Stimulated activated CD4-positive, alpha-beta T cell treated with anti-CD3 and anti-CD28 coated beads, Interleukin-4, amount 100 ng/mL, for 1 hour (primary cell): Measurements from ENCODE around the gene ACOXL.

Experiments
- DNase-seq: peaks from one replicate; pipeline ENCODE4 v3.0.0-alpha.2; 2020

Gene ACOXL

DNA sequence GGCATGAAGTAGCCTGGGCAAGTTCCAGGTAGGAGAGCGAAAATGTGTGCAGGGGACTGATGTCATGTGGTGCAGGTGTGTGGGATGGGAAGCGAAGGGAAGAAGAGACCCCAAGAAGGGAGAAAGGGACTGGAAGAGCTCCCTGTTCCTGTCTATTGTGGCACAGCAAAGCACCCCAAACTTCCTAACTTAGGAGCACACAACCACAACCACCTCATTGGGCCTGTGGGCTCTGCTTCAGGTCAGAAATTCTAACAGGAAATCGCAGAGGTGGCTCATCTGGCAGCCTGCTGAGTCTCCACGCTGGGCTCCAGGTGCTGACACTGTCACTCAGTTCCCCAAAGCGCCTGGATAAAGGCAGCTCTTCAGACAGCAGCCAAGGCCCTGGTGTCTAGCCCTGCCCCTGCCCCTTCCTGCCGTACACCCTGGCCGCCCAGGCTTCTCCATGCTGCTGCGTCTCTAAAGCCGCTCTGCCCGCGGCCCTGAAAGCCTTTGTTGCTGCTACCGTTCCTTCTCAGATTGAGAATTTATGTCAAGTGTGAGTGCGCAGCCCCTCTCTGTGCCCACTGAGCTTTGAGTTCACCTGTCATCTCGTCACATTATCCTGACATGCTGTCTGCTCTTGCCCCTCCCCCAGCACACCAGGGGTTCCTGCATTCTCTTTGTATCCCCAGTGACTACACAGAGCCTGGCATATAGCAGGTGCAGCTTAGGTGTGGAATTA lies 248.1 kb downstream of the ACOXL start:
- DNase-seq, result no peak

DNA sequence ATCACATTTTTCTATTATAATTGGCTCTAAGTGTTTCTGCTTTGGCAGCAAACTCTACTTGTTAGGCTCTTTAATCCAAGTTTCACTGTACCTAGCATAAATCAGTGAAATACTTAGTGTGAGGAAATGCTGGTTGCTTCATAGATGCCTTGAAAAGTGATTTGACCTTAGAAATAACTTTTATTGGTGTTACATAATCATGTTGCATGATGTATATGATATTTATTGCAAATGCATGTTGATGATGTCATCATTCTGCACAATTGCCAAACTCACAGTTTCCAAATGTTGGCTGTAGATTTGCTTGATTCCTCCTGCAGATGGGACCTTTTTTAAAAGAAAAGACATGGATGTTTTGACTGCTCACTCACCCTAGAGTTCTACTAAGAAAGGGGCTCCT lies 250.8 kb downstream of the ACOXL start:
- DNase-seq, result no peak

DNA sequence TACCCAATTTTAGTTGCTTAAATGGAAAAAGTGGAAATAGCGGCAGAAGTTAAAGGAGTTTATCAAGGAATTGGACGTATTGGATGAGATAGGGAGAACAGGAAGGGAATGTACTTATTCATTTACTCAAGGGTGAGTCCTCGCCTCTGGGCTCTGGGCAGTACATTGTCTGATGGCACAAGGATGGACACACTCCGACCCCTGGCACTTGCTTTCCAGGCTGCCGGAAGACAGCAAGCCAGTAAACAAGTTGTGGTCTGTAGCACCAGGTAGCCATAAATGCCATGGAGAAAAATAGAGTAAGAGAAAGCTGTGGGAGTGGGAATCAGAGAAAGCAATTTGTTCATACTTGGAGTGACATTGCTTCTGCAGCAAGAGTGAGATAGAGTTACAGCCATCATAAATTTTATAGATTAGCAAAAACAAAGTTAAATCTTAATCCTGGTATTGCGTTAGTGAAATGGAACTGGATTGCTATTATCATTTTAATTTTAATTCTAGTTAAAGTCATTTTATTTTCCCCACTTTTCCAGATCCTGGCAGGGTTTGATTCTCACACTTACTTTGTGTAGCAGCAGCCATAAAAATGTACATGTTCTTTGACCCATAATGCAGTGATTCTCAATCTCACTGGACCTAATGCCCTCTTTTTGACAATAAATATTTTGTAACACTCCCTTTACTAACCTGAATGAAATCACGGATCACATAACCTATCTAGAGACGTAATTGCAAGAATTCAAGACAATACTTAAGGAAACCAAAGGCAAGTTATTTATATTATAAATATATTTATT lies 252.5 kb downstream of the ACOXL start:
- no peak for DNase-seq

DNA sequence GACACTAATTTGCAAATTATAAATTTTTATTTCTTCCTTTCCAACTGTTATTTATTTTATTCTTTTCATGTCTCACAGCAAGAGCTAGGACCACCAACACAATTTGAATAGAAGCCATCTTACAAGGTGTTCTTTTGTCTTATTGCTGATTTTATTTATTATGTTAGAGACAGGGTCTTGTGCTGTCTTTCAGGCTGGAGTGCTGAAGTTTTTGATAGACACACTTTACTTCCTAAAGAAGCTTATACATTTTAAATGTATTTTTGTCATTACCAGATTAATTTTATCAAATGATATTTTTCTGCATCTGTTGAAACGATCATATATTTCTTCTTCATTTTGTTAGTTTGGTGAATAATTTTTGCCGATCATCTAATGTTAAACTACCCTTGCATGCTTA lies 258.1 kb downstream of the ACOXL start:
- DNase-seq, result no peak

DNA sequence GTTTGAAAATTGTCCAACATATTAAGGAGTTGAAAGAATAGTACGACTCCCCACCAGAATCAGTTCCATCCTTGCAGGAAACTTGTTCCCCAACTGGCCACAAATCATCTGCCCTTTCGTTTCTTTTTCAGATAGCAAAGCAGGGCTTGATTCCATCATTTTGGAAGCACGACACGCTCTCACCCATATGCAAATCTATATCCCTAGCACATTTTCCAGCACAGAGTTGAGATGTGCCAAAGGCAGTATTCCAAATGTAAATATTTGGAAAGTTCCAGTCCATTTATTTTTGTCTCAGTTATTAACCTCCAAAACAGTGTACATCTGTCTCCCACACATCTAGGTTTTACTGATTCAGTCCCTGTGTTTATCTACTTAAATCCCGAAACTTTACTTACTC lies 259.5 kb downstream of the ACOXL start:
- no peak for DNase-seq

DNA sequence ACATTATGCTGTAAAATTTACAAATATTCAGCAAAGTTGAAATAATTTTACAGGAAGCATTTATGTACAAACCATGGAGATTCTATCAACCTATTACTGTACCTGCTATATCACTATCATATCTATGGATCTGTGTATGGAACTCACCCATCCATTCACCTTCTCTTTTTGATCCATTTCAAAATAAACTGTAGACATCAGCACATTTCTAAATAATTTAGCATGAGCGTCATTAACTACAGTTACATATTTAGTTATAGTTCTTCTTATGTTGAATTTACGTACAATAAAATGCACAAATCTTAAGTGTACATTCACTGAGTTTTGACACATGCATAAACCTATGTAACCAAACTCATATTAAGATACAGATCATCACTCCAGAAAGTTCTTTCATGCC lies 260.5 kb downstream of the ACOXL start:
- no peak for DNase-seq

DNA sequence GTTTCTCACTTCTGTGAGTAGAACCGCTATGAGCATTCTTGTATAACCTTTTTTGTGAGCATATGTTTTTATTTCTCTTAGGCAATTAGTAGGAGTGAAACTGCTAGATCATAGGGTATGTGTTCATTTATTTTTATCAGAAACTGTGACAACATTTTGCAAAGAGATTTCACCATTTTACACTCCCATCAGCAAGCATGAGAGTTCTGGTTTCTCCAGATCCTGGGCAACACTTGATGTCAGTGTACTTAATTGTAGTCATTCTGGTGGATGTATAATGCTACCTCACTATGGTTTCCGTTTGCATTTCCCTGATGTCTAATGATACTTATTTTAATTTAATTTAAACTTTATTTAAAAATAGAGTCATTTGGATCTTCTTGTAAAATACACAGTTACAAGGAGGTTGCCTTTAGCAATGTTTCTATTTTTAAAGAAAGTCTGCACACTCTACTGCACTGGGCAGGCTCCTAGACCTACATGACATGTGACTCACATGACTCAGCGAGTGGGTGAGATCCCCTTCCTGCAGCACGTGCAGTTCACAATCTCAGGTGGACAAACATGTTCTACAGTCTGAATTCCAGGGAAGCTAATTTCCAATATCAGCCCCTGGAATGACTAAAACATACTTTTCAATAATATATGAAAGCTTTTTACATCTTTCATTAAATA lies 261.3 kb downstream of the ACOXL start:
- no peak for DNase-seq

DNA sequence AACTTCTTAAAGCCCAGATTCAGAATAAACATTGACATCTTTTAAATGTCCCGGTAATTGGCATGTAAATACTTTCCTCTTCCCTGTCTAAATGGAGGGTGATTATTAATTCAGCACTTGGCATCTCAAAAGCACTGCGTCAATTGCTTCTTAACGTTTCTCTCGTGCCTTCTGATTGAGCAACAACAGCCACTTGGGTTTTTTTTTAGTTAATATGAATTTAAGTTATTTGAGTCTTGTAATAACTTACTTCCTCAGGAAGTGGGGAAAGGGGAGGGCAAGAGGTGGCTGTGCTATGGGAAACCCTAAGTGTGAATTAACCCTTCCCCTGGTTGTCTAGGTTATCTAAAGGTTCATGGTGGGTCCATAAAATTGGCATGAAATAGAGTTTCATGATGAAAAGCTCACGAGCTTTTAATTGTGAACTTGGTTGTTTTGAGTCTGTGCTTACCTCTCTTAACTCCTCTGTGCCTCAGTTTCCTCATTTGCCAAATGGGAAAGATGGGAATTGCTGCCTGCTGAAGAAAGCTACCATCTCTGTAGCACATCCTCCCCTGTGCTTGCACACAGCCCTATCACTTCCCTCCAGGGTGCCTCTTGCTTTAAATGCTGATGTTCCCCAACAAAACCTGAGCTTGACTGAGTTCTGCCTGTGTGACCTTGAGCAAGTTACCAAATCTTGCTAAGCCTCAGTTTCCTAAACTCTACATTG lies 262.0 kb downstream of the ACOXL start:
- DNase-seq, result no peak

DNA sequence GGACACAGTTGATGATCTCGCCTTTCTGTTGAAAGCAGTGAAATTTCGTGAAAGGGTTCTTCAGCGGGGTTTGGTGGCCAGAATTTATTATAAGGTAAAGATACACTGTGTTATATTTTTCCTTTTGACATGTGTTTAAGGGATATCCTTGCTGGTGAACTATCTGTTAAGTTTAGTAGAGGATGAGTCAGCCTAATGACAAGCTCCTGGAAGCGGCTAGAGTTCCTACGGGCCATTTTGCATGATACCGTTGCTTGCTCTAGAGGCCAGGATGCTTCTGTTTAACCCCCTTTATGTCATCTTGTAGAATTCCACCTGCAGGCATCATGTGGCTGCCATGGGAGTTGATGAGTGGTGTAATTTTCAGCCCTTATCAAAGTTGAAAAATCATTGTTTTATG lies 263.5 kb downstream of the ACOXL start:
- no peak for DNase-seq

DNA sequence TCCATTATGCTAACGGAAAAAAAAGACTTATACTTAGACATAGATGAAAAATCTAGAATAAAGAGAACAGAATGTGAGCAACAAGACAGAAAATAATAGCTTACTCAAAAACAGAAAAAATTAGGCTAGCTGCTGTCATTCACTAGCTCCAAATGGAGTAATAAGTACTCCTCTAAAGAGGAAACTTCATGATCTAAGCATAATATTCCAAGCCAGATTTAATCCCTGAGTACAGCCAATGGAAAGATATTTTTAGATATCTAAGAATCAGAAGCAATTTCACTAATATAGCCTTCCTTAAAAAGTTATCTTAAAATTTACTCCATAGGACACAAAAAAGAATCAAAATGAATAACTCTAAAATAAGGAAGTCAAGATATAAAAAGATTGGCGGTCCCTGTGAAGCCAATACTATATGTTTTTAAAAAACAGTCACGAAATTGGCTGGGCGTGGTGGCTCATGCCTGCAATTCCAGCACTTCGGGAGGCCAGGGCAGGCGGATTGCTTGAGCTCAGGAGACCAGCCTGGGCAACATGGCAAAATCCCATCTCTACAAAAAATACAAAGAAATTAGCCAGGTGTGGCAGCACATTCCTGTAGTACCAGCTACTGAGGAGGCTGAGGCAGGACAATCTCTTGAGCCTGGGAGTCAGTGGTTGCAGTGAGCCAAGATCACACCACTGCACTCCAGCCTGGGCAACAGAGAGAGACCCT lies 265.1 kb downstream of the ACOXL start:
- DNase-seq, result no peak

DNA sequence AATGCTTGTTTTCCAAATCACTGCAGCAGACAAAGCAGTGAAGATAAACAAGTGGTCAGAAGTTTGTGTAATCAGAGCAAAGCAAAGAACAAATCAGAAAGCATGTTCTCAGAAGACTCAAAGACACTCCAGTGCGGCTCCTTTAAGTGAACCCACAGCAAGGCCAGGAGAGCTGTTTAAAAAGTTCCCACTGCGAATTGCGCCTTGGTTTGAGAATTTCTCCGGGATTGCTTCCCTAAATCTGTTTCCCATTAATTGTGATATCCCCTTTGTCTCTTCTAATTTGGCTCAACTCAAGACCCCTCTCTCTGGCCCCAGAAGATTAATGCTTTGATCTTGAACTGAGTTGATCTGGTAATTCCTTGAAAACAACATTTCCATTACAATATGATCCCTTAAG lies 265.9 kb downstream of the ACOXL start:
- DNase-seq, result no peak

DNA sequence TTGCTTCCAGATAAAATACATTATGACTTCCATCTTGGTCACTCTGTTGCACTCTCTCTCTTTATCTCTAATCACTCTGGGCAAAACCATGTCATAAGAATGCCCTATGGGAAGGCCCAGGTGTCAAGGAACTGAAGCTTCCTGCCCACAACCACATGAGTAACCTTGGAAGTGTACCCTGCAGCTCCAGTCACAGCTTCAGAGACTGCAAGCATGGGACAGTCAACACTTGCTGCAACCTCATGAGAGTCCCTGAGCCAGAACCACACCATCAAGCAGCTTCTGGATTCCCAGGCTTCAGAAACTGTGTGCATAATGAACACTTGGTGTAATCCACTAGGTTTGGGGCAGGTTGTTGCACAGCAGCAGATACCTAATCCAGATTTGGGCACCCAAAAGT lies 267.3 kb downstream of the ACOXL start:
- DNase-seq, result no peak

DNA sequence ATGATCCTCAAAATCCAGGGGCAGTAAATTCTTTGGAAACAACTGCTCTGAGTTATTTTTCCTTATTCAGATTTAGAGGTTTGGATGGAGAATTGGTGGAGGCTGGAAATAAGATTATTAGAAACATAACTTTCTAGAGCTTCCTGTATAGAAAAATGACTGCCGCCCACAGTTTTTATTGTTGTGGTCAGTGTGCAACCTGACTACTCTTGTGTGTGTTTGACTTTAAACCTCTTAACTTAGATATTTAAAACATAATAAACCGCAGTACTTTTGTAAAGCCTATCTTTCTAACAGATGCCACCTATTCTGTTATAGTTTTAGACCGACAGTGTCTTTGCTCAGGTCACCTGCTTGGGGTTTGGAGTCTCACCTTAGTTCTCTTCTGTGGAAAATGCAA lies 272.9 kb downstream of the ACOXL start:
- DNase-seq, result no peak

DNA sequence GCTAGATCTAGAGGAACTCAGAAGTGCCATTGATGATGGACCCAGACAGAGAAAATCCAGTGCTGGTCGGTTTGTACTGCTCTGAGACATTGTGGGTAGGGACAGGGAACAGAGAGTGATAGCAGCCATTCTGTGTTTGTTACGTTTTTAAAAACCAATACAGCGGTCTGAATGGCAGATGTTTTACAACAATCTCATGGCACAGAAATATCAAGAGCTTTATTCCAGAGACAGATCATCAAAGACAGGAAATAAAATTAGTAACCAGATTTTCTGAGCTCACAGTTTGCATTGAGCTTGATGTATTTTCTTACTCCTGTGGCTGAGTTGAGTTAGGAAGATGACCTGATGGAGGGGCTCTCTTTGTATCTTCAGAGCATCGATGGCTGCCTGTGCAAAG lies 273.4 kb downstream of the ACOXL start:
- DNase-seq, result no peak

DNA sequence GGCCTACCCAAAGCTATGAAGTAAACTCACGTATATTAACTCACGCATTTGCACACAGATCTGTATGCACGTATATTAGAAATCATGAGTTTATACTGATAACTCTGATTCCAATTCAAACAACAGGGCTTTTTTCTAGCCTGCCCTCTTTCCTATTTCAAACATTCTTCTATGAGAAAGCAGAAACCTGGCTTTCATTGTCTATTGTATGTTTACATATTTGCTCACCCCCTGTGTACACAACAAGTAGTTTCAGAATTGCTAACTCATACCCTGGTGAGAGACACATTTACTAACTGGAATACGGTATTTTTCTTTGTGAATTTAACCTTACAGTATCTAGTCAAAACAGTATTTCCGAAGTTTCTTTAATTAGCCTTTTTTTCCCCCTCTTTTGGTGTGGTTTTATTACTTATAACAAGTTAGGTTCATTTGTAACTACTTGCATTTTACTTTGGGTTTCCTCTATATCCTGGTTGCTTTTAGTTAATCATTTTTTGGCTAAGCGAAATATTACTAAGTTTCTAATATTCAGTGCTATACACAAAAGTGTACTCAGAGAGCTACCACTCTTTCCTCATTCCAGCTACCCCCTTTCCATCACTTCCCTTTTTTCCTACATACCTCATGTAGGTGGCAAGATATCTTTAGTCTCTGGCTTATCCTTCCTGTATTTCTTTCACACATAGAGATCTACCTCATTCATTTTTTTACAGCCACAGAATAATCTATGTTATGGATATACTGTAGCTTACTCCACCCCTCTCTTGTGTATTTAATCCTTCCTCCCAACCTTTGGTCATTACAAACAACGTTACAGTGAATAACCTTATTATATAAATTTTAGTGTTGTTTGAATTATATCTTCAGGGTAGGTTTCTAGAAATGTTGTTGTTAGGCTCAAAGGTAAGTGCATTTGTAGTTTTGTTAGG lies 275.6 kb downstream of the ACOXL start:
- no peak for DNase-seq

DNA sequence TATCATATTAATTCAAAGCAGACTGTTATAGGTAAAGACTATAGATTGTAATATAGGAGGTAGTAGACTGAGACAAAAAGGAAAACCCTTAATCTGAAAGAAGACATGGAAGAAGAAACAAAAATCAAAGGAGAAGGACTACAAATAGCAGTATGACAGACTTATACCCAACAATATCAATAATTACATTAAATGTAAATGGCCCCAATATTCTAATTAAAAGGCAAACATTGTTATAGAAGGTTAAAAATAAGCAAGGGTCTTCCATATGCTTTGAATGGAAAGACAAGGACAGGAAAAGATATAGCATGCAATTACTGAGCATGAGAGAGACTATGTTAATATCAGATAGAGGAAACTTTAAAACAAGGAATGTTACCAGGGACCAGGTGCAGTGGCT lies 278.8 kb downstream of the ACOXL start:
- no peak for DNase-seq

DNA sequence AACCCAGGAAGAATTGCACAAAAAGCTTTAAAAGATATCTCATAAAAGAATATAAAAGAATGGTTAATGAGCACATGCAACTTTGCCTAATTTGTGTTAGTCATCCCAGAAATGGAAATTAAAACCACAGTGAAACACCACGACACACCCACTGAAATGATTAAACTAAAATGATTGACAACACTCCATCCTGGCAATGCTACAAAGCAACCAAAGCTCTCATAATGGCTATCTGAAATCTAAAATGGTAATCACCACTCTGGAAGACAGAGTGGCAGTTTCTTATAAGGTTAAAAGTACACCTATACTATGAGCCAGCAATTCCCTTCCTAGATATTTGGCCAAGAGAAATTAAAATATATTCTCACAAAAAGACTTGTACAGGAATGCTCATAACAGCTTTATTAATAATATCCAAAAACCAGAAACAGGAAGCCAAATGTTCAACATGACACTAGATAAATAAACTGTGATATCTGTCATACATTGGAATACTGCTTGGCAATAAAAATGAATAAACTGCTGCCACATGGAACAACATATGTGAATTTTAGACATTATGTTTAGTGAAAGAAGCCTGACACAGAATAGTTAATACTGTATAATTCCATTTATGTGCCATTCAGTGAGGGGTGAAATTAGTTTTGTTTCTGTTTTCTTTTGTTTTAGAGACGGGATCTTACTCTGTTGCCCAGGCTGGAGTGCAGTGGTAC lies 283.1 kb downstream of the ACOXL start:
- no peak for DNase-seq

DNA sequence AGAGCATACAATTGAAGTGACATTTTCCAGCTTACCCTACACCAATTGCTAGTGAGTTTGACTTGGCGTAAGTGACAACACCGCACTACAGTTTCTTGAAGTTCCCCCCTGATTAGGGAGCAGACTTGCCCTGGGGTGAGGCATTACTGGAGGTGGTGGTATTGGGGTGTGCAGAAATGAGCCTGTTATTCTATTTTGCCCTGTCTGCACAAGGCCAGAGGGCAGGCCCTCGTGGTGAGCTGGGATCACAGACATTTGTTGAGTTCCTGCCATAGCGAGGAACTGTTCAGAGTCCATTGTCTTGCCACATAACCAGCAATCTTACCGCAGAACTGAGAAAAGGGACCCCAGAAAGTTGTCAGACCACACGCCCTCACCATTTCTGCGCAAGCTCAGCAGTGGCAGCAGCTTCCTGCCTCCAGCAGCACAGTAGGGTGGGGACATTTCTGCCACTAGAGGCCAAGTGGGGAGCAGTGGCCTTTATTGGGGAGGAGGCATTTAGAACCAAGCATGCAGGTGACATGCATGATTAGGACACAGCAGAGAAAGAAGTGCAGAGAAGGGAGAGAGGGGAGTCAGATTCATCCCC lies 284.8 kb downstream of the ACOXL start:
- no peak for DNase-seq

DNA sequence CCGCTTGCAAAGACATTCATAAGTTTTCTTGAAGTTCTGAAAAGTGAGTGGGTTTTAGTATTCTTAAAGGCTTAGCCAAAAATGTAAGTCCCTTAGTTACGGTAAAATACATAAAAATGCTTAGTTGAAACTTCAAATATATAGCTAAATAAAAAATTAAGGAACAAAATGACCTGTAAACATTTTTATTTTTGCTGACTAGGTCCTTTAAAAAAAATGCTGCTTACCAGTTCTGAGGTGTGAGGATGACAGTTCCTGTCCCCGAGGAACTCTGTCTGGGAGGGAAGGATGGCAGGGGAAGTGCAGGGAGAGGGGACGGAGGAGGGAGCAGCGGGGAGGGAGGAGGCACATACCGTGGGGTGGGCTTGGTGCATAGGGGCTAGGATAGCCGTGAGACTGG lies 285.5 kb downstream of the ACOXL start:
- no peak for DNase-seq

DNA sequence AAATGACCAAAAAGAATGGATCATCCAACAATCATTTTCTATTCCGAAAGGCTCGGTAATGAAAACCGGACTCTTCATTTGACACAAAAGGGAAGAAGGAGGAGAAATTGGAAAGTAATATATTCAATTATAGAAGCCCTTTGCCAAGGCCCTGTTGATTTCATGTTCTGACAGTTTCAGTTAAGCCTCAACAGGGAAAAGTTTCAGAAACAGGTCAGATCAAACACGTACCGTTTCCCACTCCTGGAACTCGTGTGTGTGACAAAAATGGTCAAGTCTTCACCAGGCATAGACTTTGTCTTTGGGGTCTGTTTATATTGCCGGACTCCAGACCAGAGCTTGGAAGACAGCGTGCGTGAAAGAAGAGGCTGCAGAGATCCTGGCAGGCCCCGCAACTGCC lies 287.0 kb downstream of the ACOXL start:
- no peak for DNase-seq

DNA sequence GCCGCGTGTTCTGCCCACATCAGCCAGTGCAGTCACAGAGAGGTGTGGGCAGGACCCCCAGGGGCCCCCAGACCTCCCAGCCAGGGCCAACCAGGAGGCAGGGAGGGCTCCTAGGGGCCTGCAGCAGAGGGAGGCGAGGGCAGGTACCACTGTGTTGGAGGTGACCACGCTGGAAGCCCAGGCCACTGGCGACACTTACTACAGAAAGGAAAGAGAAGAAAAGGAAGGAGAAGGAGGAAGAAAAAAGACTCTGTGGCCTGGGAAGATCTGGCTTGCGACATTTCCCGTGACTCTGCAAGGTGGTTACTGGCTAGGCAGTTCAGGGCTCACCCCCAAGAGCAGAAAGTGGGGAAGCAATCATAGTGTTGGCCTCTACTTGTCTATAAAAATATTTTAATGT lies 290.3 kb downstream of the ACOXL start:
- no peak for DNase-seq
